ENCODE measurements around the gene NOS1AP.

DNA sequence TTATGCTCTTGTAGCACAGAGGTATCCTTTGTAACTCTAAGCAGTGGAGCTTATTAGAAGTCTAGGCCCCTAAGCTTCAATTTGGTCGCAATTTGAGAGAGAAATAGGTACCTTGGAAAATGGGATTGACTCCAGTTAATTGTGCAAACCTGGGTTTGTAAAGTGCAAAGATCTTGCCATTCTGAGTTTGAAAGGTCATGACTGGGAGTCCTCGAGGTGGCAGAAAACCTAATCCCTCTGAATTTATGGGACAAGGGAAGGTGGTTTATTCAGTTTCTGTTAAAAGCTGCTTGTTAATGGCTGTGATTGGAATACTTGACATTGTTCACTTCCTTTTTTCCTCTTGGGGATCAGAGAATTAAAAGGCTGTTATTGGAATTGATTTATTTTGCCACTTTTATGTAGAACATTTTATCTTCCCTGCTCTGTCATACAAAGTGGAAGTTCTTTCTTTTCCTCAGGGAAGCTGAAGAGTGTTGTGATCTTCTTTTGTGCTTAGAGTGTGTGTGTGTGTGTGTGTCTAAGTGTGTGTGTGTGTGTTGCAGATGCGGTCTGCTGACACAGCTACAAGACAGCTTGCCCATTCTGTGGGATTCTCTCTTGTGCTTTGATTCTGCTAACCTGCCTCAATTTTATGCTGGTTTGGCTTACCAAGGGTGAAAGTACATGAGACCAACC, 162.7 kb downstream of the NOS1AP start:
- TF ChIP-seq GATA3 (IDR thresholded peaks at IDR 0.05; ENCODE audit: low read depth, low read length) (no peak), GATA2 (IDR thresholded peaks at IDR 0.05; ENCODE audit: low read depth, low read length) (no peak)
